Hepatic stellate cell (primary cell): ENCODE results near the gene TMEM17.

Experiments used
- DNase-seq: peaks from one replicate; pipeline ENCODE4 v3.0.0; 2011; ENCODE audit warnings: low spot score

The TMEM17 gene

GRCh38 chr2:62511636-62512035 lies 5.6 kb upstream of the TMEM17 start:
- no peak for DNase-seq

GRCh38 chr2:62506421-62506750 lies 391 bp upstream of the TMEM17 start:
- no peak for DNase-seq

- no peak for DNase-seq
Measured at GRCh38 chr2:62505109-62505749, 766 bp downstream of the TMEM17 start.

GRCh38 chr2:62504657-62505056 lies 1.3 kb downstream of the TMEM17 start:
- no peak for DNase-seq

DNA sequence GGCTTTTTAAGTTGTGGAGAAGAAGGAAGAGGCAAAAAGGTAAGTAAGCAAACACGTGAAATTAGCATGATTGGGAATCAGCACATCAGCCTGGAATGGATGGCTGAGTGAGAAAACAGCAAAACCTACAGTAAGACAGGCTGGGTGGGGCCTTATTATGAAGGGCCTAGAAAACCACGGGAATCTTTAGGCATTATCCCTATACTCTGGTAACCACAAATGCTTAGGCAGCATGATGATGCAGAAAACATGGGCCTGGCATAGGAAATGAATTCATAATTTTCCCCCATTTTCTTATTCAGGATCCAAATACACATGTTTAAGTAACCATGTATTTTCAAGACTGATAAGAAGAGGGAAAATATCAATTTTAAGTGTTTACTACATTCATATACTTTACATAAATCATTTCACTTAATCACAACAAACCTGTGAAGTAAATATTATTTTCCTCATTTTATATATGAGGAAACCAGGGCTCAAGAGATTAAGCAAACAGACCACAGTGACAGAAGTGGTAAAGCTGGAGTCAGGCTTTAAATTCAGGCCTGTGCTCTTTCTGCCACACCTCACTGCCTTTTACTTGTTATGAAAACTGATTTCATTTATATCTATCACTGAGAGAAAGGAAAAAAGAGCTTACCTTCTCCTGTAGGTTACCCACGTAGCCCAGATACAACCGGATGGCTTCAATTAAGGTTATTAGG lies 4.0 kb downstream of the TMEM17 start:
- DNase-seq, result no peak

- DNase-seq, result no peak
Measured at GRCh38 chr2:62501069-62501468, 4.9 kb downstream of the TMEM17 start.

DNA sequence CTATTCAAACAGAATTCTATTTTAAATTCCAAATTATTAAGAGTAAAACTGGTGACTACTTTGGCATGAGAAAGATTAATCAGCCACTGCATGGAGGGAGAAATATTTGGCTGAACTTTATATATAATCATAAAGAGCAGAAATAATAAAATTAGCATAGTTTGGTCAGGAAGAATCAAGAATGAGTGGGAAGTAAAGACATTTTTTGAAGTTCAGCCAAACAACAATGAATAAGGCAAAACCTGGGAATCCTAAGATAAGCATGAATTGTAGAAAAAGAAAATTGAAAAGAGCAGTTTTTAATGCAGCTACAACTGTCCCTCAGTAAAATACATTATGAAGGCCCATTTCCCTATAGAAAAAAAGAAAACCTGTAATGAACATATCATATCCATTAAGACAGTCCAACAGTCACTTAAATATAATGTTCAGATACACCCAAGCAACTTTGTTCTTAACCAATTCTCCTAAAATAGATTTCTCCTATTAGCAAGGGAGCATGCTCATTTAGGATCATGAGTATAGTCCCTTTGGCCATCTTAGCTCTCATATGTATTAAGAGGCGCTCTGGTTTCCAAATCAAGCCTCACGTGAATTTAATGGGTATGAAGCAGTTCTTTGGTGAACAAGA lies 6.5 kb downstream of the TMEM17 start:
- DNase-seq, result no peak

DNA sequence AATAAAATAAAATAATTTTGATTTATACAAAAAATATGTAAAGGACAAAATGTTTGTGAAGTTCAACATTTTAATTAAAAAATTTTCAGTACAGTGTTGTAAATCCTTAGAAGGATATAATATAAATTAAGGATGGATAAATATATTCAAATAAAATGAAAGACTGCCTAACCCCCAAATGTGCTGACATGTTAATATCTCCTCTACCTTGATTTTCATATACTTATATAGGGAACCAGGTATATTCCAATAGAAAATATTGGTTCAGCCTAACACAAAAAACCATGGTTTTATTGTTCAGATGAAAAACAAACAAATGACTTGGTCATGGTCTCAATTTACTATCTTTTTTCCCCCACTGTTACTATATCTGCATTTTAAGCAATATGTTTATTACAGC lies 7.3 kb downstream of the TMEM17 start:
- no peak for DNase-seq

- DNase-seq, result no peak
Measured at GRCh38 chr2:62495761-62496160, 10.2 kb downstream of the TMEM17 start.

DNA sequence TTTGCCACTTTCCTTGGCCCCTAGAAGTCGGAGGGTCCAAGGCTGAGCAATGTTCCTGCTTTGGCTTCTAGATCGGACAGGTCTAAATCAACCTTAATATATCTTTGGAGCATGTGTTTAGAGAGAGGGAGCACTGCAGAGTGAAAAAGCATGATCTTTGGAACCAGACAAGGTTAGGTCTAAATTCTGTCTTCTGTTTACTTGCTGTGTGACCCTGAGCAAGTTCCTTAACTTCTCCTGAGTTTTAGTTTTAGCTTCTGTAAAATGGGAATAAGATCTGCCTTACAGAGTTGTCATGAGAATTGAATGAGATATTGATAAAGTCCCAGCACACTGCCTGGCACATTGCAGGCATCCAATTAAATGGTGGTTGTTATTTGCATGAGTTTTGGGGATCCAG lies 13.9 kb downstream of the TMEM17 start:
- DNase-seq, result no peak

GRCh38 chr2:62489702-62490101 lies 16.3 kb downstream of the TMEM17 start:
- no peak for DNase-seq

- DNase-seq, result no peak
Measured at GRCh38 chr2:62489162-62489561, 16.8 kb downstream of the TMEM17 start.

GRCh38 chr2:62486439-62486765 lies 19.6 kb downstream of the TMEM17 start:
- DNase-seq, result no peak

- peak; percentile 45 for DNase-seq
Measured at GRCh38 chr2:62485761-62486438, 20.1 kb downstream of the TMEM17 start.

DNA sequence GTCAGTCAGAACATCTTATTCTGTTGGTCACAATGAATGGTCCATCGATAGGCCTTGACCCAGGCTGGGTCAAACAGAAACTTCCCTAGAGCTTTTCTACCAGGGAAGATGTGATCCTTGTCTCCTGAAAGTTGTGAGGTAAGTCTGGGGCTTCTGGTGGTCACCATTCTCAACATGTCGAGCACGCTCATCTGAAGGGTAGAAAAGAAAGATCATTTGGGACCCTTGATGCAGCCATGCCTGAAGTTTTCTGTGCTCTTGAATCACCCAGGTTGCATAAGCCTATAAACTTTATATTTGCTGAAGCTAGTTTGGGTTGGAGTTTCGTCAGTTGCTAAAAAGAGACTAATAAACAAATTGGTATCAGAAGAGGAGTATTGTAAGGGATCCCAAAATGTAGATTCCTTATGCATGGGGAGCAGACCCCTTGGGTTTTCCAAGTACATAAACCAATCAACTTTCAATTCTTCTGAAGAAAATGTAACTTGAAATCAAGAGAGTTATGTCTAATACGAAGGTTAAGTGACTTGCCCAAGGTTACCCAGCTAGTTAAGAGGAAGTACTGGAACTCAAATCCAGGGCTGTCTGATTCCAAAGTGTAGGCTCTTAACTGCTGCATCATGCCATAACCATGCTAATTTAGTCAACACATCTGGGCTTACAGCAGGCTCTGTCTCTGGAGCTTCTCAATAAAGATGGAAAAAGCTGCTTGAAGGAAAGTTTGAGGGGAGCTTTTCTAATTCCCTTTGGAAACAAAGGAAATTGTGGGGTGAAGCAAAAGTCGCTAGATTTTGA lies 23.2 kb downstream of the TMEM17 start:
- DNase-seq, result no peak

DNA sequence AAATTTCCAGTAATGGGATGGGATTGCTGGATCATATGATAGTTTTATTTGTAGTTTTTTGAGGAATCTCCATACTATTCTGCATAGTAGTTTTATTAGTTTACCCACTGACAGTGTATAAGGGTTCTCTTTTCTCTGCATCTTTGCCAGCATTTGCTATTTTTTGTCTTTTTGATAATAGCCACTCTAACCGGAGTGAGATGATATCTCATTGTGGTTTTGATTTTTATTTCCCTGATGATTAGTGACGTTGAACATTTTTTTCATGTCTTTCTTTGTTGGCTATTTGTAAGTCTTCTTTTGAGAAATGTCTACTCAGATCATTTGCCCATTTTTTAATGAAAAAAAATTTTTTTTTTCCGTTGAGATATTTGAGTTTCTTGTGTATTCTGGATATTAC lies 26.1 kb downstream of the TMEM17 start:
- no peak for DNase-seq

GRCh38 chr2:62478093-62478580 lies 27.9 kb downstream of the TMEM17 start:
- DNase-seq, result no peak

DNA sequence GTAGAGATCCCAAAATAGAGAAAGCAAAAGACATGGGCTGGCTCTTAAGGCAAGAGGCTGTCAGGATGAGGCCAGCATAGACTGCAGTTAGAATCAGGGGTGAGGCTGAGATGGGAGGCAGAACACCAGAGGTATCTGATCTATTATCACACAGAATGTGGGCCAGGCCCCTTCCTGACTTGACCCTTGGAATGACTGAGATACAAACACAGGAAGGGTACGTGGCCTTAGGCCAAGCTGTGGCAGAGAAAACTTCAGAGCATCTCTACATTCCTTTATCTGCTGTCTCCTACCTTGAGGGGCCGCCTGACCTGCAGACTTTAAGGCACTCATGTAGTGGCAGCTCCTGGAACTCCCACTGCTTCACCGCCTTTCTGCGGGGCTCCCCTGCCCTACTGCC lies 28.4 kb downstream of the TMEM17 start:
- DNase-seq, result no peak

DNA sequence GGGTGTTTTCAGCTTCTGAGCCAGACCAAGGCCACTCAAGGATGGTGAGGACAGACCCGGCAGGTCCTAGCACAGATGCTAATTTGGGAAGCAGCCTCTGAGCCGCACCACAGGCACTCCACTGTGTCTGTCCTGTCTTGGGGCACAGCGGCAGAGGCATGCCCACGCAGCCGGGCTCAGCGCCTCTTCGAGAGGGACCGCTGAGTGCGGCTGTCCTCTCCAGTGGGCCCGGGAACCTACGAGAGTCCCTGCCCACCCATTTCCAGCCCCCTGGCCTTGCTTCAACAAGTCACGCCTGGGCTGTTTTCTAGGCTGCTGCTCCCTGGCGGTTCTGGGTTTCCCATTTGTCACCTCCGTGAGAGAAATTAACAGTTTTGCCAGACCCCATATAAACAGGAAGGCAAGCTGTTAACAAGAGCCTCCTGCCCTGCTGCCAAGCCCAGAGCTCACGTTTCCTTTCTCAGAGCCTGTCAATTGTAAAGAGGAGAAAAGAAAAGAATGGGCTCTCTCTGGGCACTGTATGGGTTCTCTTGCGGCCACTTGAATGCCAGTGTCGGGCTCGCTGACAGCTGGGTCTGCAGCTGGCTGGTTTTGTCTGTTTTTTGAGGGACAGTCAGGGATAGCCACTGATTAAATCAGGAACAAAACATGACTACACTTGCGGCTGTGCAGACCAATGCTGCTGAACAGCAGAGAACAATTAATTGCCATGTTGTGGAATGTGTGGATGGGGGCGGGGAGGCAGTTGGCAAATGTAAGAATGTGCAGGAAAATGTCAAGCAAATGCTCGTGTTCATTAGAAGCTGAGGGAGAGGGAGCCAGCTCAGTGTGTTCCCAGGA lies 30.6 kb downstream of the TMEM17 start:
- no peak for DNase-seq

- DNase-seq, result no peak
Measured at GRCh38 chr2:62474176-62474575, 31.8 kb downstream of the TMEM17 start.

- no peak for DNase-seq
Measured at GRCh38 chr2:62473246-62473827, 32.7 kb downstream of the TMEM17 start.
